Adrenal gland (tissue), 5 donors: ENCODE results near the gene TDRD1.

ENCODE experiments used
- CTCF ChIP-seq, 6 experiments: fragments of 450-650 bp in 4 of 6; fragments of 200-600 bp in 2 of 6; sonication (generic) in 1 of 6; IDR thresholded peaks; 1 replicate in 5 of 6; 2 replicates in 1 of 6; pipeline versions ENCODE4 v1.5.1 to v1.8.0; 2016 to 2021; ENCODE audit warnings: antibody characterized with exemption in 6 of 6, mild to moderate bottlenecking in 2 of 6, moderate library complexity in 1 of 6
- POLR2A ChIP-seq, 2 donors: fragments of 450-650 bp; IDR thresholded peaks; one replicate each; pipeline ENCODE4 v1.6.1; 2017; ENCODE audit warnings: antibody characterized with exemption in 2 of 2, mild to moderate bottlenecking in 2 of 2, moderate library complexity in 1 of 2
- donor health status: DM: no; HTN: no; CAD: no.

GRCh38 chr10:114140036-114140435 lies 39.1 kb upstream of the TDRD1 start:
- TF ChIP-seq CTCF (IDR thresholded peaks at IDR 0.05) = no peak
- no peak for TF ChIP-seq POLR2A (IDR thresholded peaks at IDR 0.05)
